ENCODE measurements around the gene KIAA0040.

Gene KIAA0040

DNA sequence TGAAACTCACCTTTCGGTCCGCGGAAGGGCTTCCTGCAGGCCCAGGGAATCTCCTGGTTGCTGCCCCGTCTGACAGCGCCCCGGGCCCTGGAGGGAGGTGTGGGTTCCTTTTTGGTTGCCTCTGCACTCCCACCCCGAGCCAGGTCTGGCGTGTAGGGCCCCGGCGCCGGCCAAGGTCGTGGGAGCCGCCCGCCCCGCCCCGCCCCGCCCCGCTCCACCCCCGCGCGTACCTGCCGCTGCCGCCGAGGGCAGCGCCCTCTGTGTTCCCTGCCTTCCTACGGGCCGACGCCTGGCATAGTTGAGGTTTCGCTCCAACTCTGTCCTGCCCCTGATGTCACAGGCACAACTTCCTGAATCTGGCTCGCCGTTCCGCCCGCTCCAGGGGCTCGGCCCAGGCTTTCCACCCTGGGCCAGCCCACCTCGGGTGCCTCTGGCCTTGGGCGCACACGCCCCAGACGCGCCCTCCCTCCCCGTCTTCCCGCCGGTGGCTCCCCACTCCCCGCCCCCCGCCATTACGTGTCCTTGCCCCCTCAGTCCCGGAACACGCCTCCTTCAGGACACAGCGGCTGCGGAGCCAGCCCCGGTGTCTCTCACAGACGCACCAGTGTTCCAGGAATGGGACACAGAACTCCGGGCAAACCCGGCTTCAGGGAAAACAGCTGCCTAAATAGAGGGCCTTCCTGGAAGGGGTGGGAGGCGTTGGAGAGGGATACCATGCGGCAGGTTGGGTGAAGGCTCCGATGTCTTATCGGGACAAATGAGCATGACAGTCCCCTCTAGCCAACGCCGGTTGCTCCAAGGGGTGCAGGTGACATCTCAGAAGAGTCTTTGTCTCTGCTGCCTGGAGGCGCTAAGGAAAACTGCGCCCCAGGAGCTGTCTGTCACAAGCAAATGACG, at the start of gene KIAA0040:
Gene KIAA0040 (minus strand): TSS at position 147 of the 897 bp plus-strand sequence. CDS start 31,763 bp downstream, outside the sequence.
- no peak for DNase-seq (ENCODE audit: low read depth)

DNA sequence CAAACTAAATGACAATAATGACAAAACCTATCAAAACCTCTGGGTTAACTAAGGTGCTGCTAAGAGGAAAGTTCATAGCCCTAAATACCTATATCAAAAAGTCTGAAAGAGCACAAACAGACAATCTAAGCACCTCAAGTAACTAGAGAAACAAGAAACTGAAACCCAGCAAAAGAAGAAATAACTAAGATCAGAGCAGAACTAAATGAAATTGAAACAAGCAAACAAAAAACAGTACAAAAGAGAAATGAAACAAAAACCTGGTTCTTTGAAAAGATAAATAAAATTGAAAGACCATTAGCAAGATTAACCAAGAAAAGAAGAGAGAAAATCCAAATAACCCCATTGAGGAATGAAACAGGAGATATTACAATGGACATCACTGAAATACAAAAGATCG, 44.8 kb upstream of the KIAA0040 start:
- DNase-seq (ENCODE audit: low read depth), result no peak

DNA sequence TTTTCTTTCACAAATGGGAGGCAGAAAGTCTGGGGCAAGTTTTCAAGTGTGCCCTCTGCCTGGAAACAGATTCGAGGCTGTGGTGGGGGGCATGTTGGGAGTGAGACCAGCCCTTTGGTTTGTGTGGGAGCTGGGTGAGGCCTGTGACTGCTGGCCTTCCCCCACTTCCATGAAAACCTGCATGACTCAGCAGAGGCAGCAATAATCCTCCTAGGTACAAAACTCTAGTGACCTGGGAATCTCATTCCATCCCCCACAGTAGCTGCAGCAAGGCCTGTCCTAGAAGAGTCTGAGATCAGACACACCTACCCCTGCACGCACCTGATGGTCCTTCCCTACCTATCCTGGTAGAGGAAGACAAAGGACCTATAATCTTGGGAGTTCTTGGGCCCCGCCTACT, 42.1 kb upstream of the KIAA0040 start:
- DNase-seq (ENCODE audit: low read depth), result no peak

DNA sequence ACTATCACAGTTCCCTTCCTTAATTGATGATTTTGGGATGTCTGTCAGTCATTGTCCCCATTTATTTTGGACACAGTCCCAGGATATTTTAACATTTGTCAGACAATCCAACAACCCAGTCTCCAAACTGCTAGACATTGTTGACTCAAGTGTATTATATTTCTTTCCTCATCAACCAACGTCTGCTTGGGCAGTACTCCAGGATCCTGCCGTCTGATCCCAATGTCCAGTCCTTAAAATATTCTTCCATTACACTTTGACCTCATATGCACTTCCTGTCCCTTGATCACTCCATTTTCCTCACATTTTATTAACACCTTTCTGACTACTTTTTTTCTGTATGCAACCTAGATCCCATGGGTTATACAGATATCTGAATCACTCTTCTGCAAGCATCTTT, 39.8 kb upstream of the KIAA0040 start:
- DNase-seq (ENCODE audit: low read depth), result no peak

DNA sequence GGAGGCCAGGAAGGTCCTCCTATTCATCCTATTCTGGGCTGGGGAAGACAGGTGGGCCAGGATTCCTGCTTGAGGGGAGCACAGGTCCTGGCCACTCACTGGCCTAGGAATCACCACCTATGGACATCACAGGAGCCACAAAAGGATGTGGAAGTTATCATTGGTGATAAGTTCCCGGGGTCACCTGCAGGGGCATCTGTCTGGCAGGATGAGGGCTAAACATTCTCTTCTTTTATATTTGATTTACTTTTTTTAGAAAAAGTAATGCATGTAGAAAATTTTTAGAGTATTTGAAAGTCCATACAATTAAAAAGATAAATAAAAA, 33.2 kb upstream of the KIAA0040 start:
- no peak for DNase-seq (ENCODE audit: low read depth)

DNA sequence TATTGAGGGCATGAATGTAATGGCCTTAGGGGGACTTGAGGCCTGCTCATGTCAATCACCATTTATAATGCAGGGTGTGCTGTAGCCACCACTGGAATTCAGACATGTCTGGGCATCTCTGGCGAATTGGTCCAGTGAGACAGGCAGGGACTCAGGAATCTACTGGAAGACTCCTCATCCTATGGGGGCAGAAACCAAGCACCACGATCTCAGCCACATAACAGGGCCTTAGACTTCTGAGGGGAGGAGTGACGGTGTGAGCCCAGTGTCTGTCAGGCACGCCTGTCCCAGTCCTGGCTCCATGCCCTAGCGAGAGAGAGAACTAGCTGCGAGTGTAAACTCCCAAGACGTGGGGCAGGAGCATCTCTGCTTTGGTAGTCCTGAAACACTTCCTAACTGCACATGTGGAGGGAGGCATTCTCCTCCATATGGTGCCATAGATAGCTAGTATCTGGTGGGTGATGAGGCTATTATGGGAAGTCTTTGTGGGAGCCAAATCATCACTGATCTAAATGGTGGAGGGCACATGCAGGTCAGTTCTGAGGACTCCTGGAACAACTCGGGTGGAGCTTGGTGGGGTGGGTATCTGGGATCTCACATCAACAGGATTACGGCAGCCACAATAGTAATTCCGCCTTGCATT, 29.8 kb upstream of the KIAA0040 start:
- no peak for DNase-seq (ENCODE audit: low read depth)

DNA sequence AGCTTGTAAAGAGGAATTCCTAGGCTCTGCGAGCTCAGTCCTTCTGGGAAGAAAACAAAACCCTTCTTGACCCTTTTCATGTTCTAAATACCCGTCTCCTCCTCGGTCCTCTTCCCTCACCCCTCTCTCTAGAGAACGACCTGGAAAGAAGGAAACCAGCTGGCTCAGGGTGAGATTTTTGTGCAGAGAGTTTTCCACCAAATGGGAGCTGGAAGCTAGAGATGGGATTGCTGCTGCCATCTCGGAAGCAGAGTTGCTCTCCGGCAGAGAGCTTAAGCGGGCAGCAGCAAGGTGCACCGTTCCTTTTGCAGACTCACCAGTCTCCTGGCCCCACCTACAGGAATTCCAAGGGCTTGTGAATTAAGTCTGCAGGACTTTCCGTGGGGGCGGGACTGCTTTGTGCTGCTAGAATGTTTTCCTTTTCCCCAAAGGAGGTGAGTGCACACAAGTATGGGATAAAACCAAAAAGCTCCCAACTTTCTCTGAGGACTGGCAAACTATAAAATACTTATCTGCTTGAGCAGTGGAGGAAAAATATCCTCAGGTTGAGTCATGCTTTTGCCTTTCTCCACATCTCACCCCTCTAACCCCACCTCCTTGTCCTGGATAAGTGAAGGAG, 29.1 kb upstream of the KIAA0040 start:
- DNase-seq (ENCODE audit: low read depth), result no peak

DNA sequence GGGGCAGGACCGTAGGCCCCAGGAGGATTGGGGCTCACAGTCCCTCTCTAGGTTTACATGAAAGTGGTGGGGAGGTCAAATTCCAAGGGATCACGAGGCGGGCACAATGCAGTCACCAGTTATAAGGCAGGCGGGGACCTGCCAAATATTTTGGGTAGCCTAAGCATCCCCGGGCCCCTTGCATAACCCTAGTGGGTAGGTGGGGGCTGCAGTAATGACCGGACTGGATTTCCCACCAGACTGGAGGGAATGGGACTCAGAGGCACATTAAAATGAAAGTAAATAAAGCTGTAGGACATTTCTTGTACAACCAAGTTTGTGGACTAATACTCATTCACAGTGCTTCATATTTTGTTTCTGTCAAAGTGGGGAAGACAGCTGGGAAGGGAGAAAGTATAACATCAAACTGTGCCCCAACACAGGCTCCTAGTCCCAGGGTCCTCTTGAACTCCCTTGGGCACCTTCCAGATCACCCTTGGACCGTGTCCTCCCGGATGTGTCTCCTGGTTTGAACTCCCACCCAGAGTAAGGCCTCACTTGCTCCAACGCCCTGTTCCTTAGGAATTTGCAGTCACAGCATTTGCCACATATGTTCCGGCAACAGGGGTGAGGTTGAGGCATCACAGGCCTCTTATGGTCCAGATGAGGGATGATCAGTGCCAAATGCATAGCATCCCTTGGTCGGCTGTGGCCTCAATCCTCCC, 28.4 kb upstream of the KIAA0040 start:
- DNase-seq (ENCODE audit: low read depth), result no peak

DNA sequence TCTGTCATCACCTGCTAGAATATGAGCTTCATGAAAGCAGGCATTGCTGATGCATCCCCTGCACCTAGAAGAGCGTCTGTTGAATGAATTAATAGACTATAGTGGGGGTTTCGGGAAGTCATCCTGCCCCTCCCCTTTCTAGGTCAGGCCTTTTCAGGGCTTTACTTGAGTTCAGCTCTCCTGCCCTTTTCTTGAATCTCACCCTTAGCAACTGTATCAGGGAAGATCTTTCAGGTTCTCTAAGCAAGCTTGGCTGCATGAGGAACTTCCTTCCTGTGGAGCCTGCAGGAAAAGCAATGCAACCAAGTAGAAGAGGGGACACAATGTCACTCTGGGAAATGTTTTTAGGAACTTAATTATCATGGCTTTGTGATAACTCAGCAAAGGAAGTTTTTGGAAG, 27.2 kb upstream of the KIAA0040 start:
- no peak for DNase-seq (ENCODE audit: low read depth)

DNA sequence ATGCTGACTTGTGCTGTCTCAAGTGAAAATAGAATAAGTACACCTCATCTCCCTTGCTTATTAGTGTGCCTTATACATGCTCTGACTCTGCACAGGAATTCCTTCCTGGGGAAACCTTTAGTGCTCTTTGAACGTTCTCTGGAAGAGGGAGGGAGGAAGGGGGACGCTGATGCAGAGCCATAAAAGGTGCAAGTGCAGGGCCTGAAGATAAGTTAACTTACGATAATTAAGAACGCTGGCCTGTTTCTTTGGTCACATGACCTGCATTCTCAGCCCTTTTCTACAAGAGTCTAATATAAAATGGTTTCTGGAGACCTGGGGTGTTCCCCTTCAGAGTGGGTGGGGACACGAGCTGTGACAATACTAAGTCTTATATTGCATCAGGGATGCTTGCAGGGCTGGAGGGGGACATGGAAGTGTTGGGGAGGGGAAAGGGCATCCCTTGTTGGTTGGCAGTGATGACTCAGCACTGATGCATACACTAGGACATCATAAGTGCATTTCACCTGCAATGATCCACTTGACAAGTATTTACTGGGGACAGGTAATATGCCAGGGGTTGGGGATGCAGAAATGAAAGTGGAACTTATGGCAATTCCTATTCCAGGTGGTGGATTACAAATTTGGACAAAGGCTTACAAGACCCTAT, 26.3 kb upstream of the KIAA0040 start:
- DNase-seq (ENCODE audit: low read depth), result no peak

DNA sequence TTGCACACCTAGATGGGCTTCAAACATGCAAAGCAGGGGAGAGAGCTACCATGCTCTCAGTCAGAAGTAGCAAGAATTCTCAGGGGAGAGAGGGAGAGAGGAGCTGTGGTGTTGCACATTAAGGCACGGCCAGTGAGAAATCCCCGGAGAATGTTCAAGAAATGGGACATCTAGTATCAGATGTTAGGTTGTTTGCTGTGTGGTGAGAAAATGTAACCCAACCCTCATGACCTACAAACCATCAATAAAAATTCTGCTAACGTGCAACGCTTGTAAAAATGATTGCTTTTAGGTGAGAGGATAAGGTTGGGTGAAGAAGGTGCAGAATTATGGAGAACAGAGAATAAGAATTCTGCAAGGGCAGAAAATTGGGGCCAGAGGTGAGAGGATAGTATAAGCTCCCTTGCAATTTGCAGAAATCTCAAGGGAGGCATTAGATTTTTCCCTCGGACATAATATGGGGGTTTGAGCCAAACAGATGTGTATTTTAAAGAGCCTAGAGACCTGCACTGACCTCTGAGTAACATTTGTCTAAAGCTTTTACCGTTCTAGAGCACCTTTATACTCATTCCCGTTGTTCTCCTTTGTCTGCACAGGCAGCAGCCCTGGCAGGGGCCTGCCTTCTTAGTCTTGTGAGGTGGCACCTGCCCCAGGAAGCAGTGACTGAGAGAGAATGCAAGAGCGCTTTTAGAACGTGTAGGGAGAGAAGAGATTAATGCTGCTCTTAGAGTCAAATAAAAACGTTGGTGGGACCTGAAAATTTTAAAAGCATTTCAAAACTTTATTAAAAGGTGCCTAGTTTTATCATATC, 25.4 kb upstream of the KIAA0040 start:
- DNase-seq (ENCODE audit: low read depth), result no peak

DNA sequence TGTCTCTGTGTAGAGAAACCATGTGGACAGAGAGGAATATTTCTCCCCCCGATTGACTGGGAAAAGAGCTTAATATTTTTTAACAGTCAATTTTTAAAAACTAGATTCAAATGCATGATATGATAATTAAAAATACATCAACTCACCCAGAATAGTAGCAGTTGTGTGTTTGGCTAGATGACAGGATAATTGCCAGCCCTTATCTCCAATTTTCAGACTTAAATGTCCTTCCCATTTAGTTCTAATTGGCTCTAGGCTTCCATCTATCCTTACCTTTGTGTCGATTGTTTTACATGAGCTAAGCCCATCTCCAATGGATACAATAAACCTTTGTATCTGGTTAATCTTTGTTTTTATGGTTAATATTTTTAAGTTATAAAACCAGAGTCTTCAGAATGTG, 23.9 kb upstream of the KIAA0040 start:
- DNase-seq (ENCODE audit: low read depth), result no peak

DNA sequence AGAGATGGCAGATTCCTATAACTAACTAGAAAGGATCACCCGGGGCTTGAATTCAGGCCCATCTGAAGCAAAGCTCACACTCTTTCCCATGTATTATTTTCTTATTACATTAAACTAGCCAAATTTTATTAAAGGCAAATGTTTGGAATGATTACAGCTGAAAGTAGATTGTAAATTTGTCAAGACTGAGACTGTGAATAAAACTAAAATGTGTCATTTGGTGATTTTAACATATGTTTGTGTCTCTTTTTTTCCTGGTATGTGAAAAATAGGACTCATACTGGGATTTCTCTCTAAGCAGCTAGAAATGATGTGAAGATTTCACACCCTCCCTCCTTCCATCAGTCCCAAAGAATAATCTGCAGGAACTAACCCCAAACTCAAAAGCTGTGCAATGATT, 19.1 kb upstream of the KIAA0040 start:
- DNase-seq (ENCODE audit: low read depth), result no peak

DNA sequence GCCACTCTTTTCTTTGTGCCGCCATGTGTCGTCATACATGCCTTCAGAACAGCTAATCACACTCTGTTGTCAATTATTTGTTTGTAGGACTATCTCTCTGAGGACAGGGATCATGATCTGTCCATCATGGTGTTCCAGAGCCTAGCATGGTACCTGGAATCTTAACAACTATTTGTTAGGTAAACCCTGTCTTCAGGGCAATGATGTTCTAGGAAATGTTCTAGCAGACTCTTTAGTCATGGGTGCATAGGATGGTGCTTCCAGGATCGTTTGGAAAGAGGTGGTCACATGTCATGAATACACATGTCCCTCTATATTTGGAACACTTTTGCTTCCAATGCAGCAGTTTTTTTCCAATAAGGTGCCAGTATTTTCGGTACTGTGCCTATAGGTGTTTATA, 18.2 kb upstream of the KIAA0040 start:
- DNase-seq (ENCODE audit: low read depth), result no peak

DNA sequence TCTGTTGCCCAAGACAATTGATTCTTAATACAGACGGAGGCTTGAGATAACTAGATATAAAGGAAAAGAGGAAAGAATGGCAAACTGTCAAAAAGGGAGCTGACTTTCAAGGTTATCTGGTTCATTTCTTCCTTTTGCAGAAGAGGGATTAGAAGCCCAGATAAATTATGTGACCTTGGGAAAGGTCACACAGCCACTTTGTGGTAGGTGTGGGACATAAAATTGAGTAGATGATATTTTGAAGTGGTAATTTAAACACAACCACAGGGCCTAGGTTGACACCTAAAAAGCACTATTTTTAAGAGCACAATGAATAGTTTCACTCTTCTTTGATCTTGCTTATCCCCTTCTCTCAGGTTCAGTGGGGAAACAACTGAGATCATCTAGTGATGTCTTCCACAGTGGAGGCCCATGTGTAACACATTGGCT, 16.9 kb upstream of the KIAA0040 start:
- no peak for DNase-seq (ENCODE audit: low read depth)

DNA sequence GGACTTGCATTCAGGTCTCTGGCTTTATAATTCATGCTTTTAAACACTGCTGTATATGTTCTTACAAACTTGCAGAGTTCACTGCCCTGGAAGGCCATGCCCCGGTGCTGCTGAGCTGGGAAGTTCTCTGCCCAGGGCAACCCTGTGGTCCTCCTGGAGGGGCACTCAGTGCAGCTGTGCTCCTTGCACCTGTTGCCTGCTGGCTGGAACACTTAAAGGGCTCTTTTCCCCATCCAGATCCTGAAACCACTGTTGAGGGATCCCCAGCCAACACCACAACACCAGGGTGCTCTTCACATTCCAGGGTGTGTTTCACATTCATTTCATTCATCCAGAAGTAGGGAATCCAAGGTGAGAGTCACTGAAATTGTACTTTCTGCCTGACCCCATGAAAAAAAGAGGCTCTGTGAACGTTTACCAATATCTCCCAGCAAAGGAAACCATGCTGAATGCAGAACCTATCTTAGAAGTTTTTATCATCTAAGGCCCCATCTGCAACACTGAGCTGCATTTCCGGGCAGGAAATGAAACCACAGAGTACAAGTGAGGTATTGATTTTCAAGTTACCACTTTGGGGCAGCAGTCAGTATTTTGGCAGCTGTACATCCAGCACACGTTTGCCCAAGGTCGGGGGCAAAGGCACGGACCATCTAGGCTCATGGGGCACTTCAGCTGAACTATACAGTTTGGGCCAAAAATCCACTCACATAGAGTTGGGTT, 16.4 kb upstream of the KIAA0040 start:
- no peak for DNase-seq (ENCODE audit: low read depth)

DNA sequence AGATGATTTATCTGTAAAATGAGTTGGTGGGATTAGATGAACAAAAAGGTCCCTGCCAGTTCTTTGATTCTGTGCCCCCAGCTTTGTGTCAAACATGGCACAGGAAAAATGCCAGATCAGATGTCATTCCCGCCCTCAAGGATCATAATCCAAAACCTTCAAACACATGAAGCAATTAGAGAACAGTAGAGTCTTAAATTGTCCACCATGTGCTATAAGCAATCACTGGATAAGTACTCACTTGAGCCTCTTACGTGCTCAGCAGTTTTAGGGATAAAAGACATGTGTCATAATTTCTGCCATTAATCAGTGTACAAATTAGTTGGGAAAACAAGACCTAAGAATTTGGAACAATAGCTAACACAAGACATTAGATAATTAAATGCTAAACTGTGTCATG, 15.4 kb upstream of the KIAA0040 start:
- no peak for DNase-seq (ENCODE audit: low read depth)

DNA sequence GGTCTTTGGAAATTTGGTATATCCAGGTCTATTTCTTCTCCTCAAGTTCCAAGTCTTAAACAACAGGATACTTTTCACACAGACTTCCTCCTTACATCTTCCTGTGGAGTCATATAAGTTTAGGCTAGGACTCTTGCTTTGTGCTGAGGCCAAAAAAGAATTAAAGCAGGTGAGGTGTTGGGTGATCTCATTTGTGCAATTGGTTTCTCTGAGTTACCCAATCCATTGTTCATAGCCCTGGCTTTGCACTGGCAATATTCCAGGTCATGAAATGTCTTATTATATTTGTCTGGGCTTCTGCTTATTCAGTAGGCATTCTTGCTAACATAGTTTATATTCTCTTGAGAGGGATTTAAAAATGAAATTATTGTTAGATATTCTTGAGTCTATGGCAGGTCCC, 14.1 kb upstream of the KIAA0040 start:
- DNase-seq (ENCODE audit: low read depth), result no peak

DNA sequence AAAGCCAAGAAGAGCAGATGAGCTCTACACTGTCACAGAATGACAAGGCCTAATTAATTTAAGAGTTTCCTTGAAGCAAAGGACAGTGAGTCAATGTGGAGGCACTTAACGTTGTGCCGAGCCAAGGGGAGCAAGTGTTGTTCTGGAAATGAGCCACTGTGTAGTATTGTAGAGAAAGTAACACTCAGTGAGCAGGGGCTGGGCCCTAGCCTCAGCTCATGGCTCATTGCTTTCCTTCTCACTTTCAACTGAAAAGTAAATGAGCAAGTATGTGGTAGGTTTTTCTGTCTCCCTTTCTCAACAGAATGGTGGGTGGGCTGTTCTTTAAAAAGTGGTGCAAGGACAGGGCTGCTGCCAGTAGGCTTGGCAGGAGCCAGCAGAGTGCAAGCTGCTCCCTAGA, 11.8 kb upstream of the KIAA0040 start:
- DNase-seq (ENCODE audit: low read depth), result no peak

DNA sequence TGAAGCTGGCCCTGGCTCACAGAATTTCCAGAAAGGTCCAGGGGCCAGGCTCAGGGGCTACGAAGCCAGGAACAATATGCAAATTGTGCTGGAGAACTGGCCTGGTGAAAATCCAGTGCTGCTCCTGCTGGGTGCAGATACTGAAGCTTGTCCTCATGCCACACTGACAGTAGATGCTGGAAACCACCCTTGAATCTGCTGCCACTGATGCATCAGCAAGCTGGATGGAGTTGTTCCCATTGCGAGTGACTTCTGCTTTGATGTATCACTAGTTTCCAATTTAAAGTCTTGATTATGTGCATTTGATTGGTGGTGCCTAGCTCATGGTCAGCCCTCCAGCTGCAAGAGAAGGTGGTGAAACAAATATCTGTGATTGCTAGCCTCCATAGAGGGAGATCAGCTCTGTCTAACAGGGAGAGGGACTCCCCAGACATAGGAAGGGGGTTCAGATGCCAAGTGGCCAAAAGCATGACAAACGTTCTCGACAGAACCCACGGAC, 11.0 kb upstream of the KIAA0040 start:
- no peak for DNase-seq (ENCODE audit: low read depth)
